GM19099 (cell line): ENCODE measurements around the gene PIK3C2A.

ENCODE experiments used
- POLR2A ChIP-seq: IDR thresholded peaks from 3 replicates; pipeline ENCODE4 v1.6.1; 2011; ENCODE audit warnings: low read depth; ENCODE audit not compliant: insufficient read length; ENCODE audit errors: extremely low read depth

Gene PIK3C2A

GRCh38 chr11:17165247-17165890 lies 42.4 kb downstream of the PIK3C2A start:
- no peak for TF ChIP-seq POLR2A

- TF ChIP-seq POLR2A: no peak
These were observed 43.2 kb downstream of the PIK3C2A start for GRCh38 chr11:17164361-17165246.

GRCh38 chr11:17163736-17164135 lies 44.0 kb downstream of the PIK3C2A start:
- TF ChIP-seq POLR2A: no peak

GRCh38 chr11:17163291-17163690 lies 44.5 kb downstream of the PIK3C2A start:
- TF ChIP-seq POLR2A: no peak

GRCh38 chr11:17162376-17162775 lies 45.4 kb downstream of the PIK3C2A start:
- no peak for TF ChIP-seq POLR2A

- TF ChIP-seq POLR2A: no peak
These were observed 46.3 kb downstream of the PIK3C2A start for GRCh38 chr11:17161515-17161914.

- TF ChIP-seq POLR2A: no peak
These were observed 48.3 kb downstream of the PIK3C2A start for GRCh38 chr11:17159441-17159840.
